ENCODE data around the gene NQO1.

DNA sequence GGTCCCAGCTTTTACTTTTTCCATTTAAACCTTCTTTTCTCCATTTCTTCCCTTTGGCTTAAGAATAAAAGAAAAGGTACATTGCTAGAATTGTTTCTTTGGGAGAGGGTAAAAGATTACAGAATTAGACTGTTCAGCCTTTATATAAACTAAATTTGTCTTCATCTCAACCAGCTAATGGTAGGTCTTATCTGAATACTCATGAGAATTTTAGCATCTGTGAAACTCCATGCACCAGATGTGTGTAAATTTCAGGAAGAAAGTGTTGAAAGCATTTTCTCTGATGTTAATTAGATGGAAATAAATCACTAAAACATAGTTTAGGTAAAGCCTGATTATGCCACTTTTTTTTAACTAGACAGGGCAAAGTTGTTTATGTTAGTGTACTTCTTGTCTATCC, 24.9 kb downstream of the NQO1 start:
- TF ChIP-seq, protein P1, sequence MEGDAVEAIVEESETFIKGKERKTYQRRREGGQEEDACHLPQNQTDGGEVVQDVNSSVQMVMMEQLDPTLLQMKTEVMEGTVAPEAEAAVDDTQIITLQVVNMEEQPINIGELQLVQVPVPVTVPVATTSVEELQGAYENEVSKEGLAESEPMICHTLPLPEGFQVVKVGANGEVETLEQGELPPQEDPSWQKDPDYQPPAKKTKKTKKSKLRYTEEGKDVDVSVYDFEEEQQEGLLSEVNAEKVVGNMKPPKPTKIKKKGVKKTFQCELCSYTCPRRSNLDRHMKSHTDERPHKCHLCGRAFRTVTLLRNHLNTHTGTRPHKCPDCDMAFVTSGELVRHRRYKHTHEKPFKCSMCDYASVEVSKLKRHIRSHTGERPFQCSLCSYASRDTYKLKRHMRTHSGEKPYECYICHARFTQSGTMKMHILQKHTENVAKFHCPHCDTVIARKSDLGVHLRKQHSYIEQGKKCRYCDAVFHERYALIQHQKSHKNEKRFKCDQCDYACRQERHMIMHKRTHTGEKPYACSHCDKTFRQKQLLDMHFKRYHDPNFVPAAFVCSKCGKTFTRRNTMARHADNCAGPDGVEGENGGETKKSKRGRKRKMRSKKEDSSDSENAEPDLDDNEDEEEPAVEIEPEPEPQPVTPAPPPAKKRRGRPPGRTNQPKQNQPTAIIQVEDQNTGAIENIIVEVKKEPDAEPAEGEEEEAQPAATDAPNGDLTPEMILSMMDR (IDR thresholded peaks at IDR 0.05): no peak
- no peak for TF ChIP-seq POLR2A (IDR thresholded peaks at IDR 0.05)

Measured in testis (tissue), 2 donors.